SK-N-SH (cell line): Measurements from ENCODE around the gene PPP2CA. TPM values are rescaled to one million over a fixed set of nuclear protein-coding genes. Genes with fewer than 3 reads are reported as not detected.

Experiments used
- CTCF ChIA-PET: fragments of 300-600, 350-600 bp; formaldehyde crosslinking; extraction: SDS; loops from one replicate; lab custom pipeline; 2021; lab: Yijun Ruan, JAX
- POLR2A ChIA-PET: fragments of 350-600 bp; sonication (Branson Sonifier 250); formaldehyde crosslinking; extraction: SDS; loops from one replicate; lab custom pipeline; 2020; ENCODE audit warnings: antibody characterized with exemption, inconsistent platforms; lab: Yijun Ruan, JAX
- DNase-seq: peaks from one replicate; pipeline ENCODE4 v3.0.0; 2012
- H2AFZ ChIP-seq: fragments of 200-600 bp; sonication (generic); 2 replicates; pipeline ENCODE4 v1.8.1; 2016; ENCODE audit warnings: antibody characterized with exemption, mild to moderate bottlenecking, low read depth
- H3F3A ChIP-seq: fragments of 200-600 bp; sonication (generic); replicated peaks from 2 replicates; pipeline ENCODE3; 2016; ENCODE audit warnings: antibody characterized with exemption, mild to moderate bottlenecking; ENCODE audit not compliant: insufficient read depth
- H3K27ac ChIP-seq, 2 experiments: fragments of 200-500 bp in 1 of 2; fragments of 200-600 bp in 1 of 2; sonication (Bioruptor generic) in 1 of 2; sonication (generic), shearing (Covaris generic) in 1 of 2; 2 replicates each; pipeline versions ENCODE4 v1.5.1 to v1.6.1; 2014 to 2016; ENCODE audit warnings: low read depth in 2 of 2, inconsistent platforms in 1 of 2, low read length in 1 of 2, mild to moderate bottlenecking in 1 of 2, mixed read lengths in 1 of 2
- H3K27me3 ChIP-seq: fragments of 200-600 bp; sonication (generic), shearing (Covaris generic); 2 replicates; pipeline ENCODE4 v1.6.1; 2016; ENCODE audit warnings: mixed run types; ENCODE audit not compliant: insufficient read depth
- H3K36me3 ChIP-seq, 2 experiments: fragments of 200-500 bp in 1 of 2; fragments of 200-600 bp in 1 of 2; sonication (Bioruptor generic) in 1 of 2; sonication (generic) in 1 of 2; replicated peaks in 1 of 2; 2 replicates each; pipeline versions ENCODE3 to v1.5.1; 2014 to 2016; ENCODE audit warnings: low read length in 1 of 2, mild to moderate bottlenecking in 1 of 2; ENCODE audit not compliant: insufficient read depth in 2 of 2, control insufficient read depth in 1 of 2
- H3K4me1 ChIP-seq, 2 experiments: fragments of 200-500 bp in 1 of 2; fragments of 200-600 bp in 1 of 2; sonication (Bioruptor generic) in 1 of 2; sonication (generic), shearing (Covaris generic) in 1 of 2; 2 replicates each; pipeline versions ENCODE4 v1.5.1 to v1.6.1; 2014 to 2016; ENCODE audit warnings: low read depth in 1 of 2, low read length in 1 of 2, mixed run types in 1 of 2; ENCODE audit not compliant: insufficient read depth in 2 of 2, control insufficient read depth in 1 of 2
- H3K4me2 ChIP-seq: fragments of 200-600 bp; sonication (generic), shearing (Covaris generic); 2 replicates; pipeline ENCODE4 v1.6.1; 2017; ENCODE audit warnings: mixed run types
- H3K4me3 ChIP-seq, 2 experiments: fragments of 200-500 bp in 1 of 2; fragments of 200-600 bp in 1 of 2; sonication (Bioruptor generic) in 1 of 2; sonication (generic), shearing (Covaris generic) in 1 of 2; 2 replicates each; pipeline versions ENCODE4 v1.5.1 to v1.8.1; 2014 to 2016; ENCODE audit warnings: low read depth in 2 of 2, inconsistent platforms in 1 of 2, low read length in 1 of 2, mild to moderate bottlenecking in 1 of 2, mixed read lengths in 1 of 2, moderate library complexity in 1 of 2
- H3K79me2 ChIP-seq: fragments of 200-600 bp; sonication (generic); 2 replicates; pipeline ENCODE4 v1.8.1; 2017; ENCODE audit warnings: mild to moderate bottlenecking; ENCODE audit not compliant: insufficient read depth
- H3K9ac ChIP-seq: fragments of 200-600 bp; sonication (generic); 2 replicates; pipeline ENCODE4 v1.6.1; 2017; ENCODE audit warnings: mixed run types
- H3K9me2 ChIP-seq: fragments of 200-600 bp; sonication (generic); 2 replicates; pipeline ENCODE4 v1.6.1; 2017; ENCODE audit warnings: mixed run types
- H3K9me3 ChIP-seq: fragments of 200-600 bp; sonication (generic); 2 replicates; pipeline ENCODE4 v1.6.1; 2017; ENCODE audit warnings: mixed run types, mild to moderate bottlenecking, moderate library complexity
- H4K20me1 ChIP-seq: fragments of 200-600 bp; sonication (generic); 2 replicates; pipeline ENCODE4 v1.6.1; 2017; ENCODE audit warnings: mild to moderate bottlenecking, mixed run types; ENCODE audit not compliant: insufficient read depth
- CHD2 ChIP-seq: fragments of 150-350 bp; IDR thresholded peaks from 2 replicates; pipeline ENCODE4 v1.6.1; 2018; ENCODE audit warnings: low read length; ENCODE audit not compliant: partially characterized antibody
- ELF1 ChIP-seq: IDR thresholded peaks from 2 replicates; pipeline ENCODE4 v1.4.0; 2012
- GATA2 ChIP-seq: sonication (generic); formaldehyde crosslinking; IDR thresholded peaks from 2 replicates; pipeline ENCODE4 v1.5.0; 2020; ENCODE audit warnings: mild to moderate bottlenecking, missing genetic modification reagents
- NFIC ChIP-seq: IDR thresholded peaks from 2 replicates; pipeline ENCODE4 v1.4.0; 2012; ENCODE audit warnings: borderline replicate concordance
- NRF1 ChIP-seq: IDR thresholded peaks from 2 replicates; pipeline ENCODE4 v1.6.1; 2012; ENCODE audit warnings: low read depth, mild to moderate bottlenecking, low read length
- POLR2AphosphoS5 ChIP-seq: IDR thresholded peaks from 2 replicates; pipeline ENCODE4 v1.6.1; 2012; ENCODE audit warnings: low read depth, low read length
- RXRA ChIP-seq: IDR thresholded peaks from 2 replicates; pipeline ENCODE4 v1.4.0; 2012; ENCODE audit warnings: low read depth, mild to moderate bottlenecking, borderline replicate concordance
- SIN3A ChIP-seq: IDR thresholded peaks from 2 replicates; pipeline ENCODE4 v1.6.1; 2012; ENCODE audit warnings: low read depth, mild to moderate bottlenecking, low read length, moderate library complexity, borderline replicate concordance
- SMC3 ChIP-seq: IDR thresholded peaks from 2 replicates; pipeline ENCODE4 v1.6.1; 2012; ENCODE audit warnings: low read depth, low read length, improper control_type of control experiment
- TAF1 ChIP-seq: IDR thresholded peaks from 2 replicates; pipeline ENCODE4 v1.6.1; 2012; ENCODE audit warnings: low read depth, mild to moderate bottlenecking, low read length, moderate library complexity, borderline replicate concordance
- TCF12 ChIP-seq: IDR thresholded peaks from 2 replicates; pipeline ENCODE4 v1.4.0; 2012
- TEAD4 ChIP-seq: IDR thresholded peaks from 2 replicates; pipeline ENCODE4 v1.4.0; 2012; ENCODE audit warnings: mild to moderate bottlenecking, borderline replicate concordance; ENCODE audit not compliant: insufficient read depth
- YY1 ChIP-seq: IDR thresholded peaks from 2 replicates; pipeline ENCODE4 v1.4.0; 2012; ENCODE audit warnings: low read depth, mild to moderate bottlenecking
- WGBS: methylation state at CpG from one replicate; pipeline ENCODE4 v1.1.6; 2017; ENCODE audit warnings: low lambda C conversion rate; 5-methylcytosine and 5-hydroxymethylcytosine counted together
- polyA plus RNA-seq, 3 experiments: library from polyadenylated mRNA; depleted of rRNA; stranded (reverse); fragments of >200 nt; gene quantifications; 2 replicates each; pipeline ENCODE4 v1.2.3, GENCODE V29; 2012
- TF ChIP-seq, protein P1 (sequence below): IDR thresholded peaks from 2 replicates; pipeline ENCODE4 v1.4.0; 2012; ENCODE audit warnings: low read depth
- TF ChIP-seq, protein P2 (sequence below): IDR thresholded peaks from 2 replicates; pipeline ENCODE4; 2012
- TF ChIP-seq, protein P3 (sequence below): IDR thresholded peaks from 2 replicates; pipeline ENCODE4 v1.6.1; 2012; ENCODE audit warnings: mild to moderate bottlenecking, low read depth, low read length, moderate library complexity
- TF ChIP-seq, protein P4 (sequence below): IDR thresholded peaks from 2 replicates; pipeline ENCODE4 v1.4.0; 2012; ENCODE audit warnings: low read depth, borderline replicate concordance
- TF ChIP-seq, protein P5 (sequence below): IDR thresholded peaks from 2 replicates; pipeline ENCODE4 v1.4.0; 2012; ENCODE audit warnings: low read depth, borderline replicate concordance

PPP2CA gene
- polyA plus RNA-seq, 1 of the 3 experiments (the other 2 are of a cell fraction) = 146 TPM

DNA sequence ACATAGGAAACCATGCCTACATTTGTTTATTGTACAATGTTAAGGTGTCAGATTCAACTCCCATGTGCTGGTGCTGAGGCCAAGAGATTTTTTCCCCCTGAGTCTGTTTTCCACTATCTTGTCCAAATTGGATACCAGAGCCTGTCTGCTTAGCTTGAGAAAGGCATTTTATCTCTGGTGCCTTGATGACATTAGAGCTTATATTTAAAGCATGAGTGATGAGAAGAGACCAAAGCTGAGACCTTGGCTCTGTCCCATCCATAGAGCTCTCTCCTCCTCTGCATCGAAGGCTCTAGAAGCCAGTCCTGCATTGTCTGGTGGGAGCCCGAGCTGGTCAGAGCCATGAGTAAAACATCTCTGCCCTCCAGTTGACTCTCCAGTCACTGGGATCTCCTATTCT, 10.4 kb upstream of the PPP2CA start:
- Histone ChIP-seq H3K79me2 (no peaks in the 10 kb centered on the region), H3F3A (no peaks in the 10 kb centered on the region), H3K27me3 (no peaks in the 10 kb centered on the region), H3K4me3 (no peak overlapping the region), H3K4me2 (no peak overlapping the region), H4K20me1 (no peaks in the 10 kb centered on the region), H3K4me1 (peaks cover 0 to 8% of the 10 kb centered on the region in 2 experiments; a peak in 1 of 4 replicates), H3K27ac (no peak overlapping the region), H2AFZ (no peak overlapping the region), H3K36me3 (no peaks in the 10 kb centered on the region), H3K9ac (no peak overlapping the region), H3K9me3 (no peaks in the 10 kb centered on the region), H3K9me2 (no peaks in the 10 kb centered on the region)
- ChIA-PET CTCF (interaction anchor here (0.6 to 1.4 kb wide), 6 partner anchors 8 to 53 kb away, joined by 3 to 6 read pairs (median 4); partner anchors contain the start of gene PPP2CA), POLR2A (interaction anchor here (2.3 kb wide), 1 partner anchor 10 kb away, joined by 14 read pairs; the partner anchor contains the start of gene PPP2CA)
- 72% methylated on average over 2 of the region's 2 CpGs for WGBS
- TF ChIP-seq TCF12 = no peak
- TF ChIP-seq POLR2AphosphoS5 = no peak
- no peak for TF ChIP-seq ELF1
- TF ChIP-seq, protein P1, sequence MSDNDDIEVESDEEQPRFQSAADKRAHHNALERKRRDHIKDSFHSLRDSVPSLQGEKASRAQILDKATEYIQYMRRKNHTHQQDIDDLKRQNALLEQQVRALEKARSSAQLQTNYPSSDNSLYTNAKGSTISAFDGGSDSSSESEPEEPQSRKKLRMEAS = no peak
- TF ChIP-seq GATA2 (CRISPR knock-in tag) = no peak
- TF ChIP-seq, protein P2, sequence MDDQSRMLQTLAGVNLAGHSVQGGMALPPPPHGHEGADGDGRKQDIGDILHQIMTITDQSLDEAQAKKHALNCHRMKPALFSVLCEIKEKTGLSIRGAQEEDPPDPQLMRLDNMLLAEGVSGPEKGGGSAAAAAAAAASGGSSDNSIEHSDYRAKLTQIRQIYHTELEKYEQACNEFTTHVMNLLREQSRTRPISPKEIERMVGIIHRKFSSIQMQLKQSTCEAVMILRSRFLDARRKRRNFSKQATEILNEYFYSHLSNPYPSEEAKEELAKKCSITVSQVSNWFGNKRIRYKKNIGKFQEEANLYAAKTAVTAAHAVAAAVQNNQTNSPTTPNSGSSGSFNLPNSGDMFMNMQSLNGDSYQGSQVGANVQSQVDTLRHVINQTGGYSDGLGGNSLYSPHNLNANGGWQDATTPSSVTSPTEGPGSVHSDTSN = no peak
- no peak for DNase-seq

DNA sequence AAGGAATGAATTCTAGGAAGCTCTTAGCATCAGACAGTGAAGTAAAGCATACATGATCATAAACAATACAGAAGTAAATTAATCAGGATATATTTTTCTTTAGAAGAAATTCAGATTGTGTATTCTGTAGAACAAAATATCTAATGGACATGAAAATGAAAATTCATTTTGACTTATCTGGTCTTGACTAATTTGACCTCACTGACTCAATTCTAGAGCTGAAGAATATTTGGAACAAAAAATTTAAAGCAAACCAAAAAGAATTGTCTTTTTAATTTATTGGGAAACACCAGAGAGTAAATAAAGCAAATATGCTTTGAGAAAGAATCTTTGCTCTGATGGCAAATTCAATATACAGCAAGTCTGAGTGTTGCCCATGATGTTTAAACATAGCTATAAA, 2.8 kb upstream of the PPP2CA start:
- ChIA-PET CTCF (interaction anchor here (1.2 to 1.5 kb wide), 2 partner anchors 61 to 359 kb away, joined by 4 read pairs; no protein-coding TSS in a partner anchor), POLR2A (no interaction called here)
- no peak overlapping the region for H3K9ac ChIP-seq
- no peaks in the 10 kb centered on the region for H3K27me3 ChIP-seq
- H3K9me2 ChIP-seq = no peaks in the 10 kb centered on the region
- TF ChIP-seq, protein P2 = no peak
- no peak for TF ChIP-seq YY1
- TF ChIP-seq CHD2 = no peak
- TF ChIP-seq, protein P3, sequence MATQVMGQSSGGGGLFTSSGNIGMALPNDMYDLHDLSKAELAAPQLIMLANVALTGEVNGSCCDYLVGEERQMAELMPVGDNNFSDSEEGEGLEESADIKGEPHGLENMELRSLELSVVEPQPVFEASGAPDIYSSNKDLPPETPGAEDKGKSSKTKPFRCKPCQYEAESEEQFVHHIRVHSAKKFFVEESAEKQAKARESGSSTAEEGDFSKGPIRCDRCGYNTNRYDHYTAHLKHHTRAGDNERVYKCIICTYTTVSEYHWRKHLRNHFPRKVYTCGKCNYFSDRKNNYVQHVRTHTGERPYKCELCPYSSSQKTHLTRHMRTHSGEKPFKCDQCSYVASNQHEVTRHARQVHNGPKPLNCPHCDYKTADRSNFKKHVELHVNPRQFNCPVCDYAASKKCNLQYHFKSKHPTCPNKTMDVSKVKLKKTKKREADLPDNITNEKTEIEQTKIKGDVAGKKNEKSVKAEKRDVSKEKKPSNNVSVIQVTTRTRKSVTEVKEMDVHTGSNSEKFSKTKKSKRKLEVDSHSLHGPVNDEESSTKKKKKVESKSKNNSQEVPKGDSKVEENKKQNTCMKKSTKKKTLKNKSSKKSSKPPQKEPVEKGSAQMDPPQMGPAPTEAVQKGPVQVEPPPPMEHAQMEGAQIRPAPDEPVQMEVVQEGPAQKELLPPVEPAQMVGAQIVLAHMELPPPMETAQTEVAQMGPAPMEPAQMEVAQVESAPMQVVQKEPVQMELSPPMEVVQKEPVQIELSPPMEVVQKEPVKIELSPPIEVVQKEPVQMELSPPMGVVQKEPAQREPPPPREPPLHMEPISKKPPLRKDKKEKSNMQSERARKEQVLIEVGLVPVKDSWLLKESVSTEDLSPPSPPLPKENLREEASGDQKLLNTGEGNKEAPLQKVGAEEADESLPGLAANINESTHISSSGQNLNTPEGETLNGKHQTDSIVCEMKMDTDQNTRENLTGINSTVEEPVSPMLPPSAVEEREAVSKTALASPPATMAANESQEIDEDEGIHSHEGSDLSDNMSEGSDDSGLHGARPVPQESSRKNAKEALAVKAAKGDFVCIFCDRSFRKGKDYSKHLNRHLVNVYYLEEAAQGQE = no peak
- no peak for TF ChIP-seq TCF12
- no peak for TF ChIP-seq POLR2AphosphoS5
- TF ChIP-seq TAF1 = no peak
- TF ChIP-seq SIN3A = no peak
- no peak for TF ChIP-seq SMC3
- TF ChIP-seq TEAD4 = no peak
- TF ChIP-seq NFIC = no peak
- TF ChIP-seq, protein P4, sequence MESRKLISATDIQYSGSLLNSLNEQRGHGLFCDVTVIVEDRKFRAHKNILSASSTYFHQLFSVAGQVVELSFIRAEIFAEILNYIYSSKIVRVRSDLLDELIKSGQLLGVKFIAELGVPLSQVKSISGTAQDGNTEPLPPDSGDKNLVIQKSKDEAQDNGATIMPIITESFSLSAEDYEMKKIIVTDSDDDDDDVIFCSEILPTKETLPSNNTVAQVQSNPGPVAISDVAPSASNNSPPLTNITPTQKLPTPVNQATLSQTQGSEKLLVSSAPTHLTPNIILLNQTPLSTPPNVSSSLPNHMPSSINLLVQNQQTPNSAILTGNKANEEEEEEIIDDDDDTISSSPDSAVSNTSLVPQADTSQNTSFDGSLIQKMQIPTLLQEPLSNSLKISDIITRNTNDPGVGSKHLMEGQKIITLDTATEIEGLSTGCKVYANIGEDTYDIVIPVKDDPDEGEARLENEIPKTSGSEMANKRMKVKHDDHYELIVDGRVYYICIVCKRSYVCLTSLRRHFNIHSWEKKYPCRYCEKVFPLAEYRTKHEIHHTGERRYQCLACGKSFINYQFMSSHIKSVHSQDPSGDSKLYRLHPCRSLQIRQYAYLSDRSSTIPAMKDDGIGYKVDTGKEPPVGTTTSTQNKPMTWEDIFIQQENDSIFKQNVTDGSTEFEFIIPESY = no peak
- TF ChIP-seq NRF1 = no peak
- no peak for TF ChIP-seq GATA2 (CRISPR knock-in tag)
- TF ChIP-seq, protein P5, sequence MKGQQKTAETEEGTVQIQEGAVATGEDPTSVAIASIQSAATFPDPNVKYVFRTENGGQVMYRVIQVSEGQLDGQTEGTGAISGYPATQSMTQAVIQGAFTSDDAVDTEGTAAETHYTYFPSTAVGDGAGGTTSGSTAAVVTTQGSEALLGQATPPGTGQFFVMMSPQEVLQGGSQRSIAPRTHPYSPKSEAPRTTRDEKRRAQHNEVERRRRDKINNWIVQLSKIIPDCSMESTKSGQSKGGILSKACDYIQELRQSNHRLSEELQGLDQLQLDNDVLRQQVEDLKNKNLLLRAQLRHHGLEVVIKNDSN = no peak
- TF ChIP-seq RXRA = no peak
- DNase-seq = no peak
- H3F3A ChIP-seq = peaks cover 23% of the 10 kb centered on the region
- no peaks in the 10 kb centered on the region for H3K9me3 ChIP-seq
- H2AFZ ChIP-seq = no peak overlapping the region
- peaks cover 0 to 12% of the 10 kb centered on the region in 2 experiments; a peak in 2 of 4 replicates for H3K4me1 ChIP-seq
- H3K36me3 ChIP-seq = peaks cover 3 to 5% of the 10 kb centered on the region in 2 experiments
- no peak overlapping the region for H3K27ac ChIP-seq
- H3K4me2 ChIP-seq = no peak overlapping the region
- H3K79me2 ChIP-seq = peaks cover 39% of the 10 kb centered on the region
- H3K4me3 ChIP-seq = no peak overlapping the region
- peaks cover 16% of the 10 kb centered on the region for H4K20me1 ChIP-seq
